ENCODE data around the gene CHCHD4. TPM values are rescaled to one million over a fixed set of nuclear protein-coding genes. Genes with fewer than 3 reads are reported as not detected.
A peak's percentile ranks its signal among the peaks of the same experiment; 100 is the strongest.

The CHCHD4 gene
- total RNA-seq, 1 donor from 2014 or later: 10.8 TPM

DNA sequence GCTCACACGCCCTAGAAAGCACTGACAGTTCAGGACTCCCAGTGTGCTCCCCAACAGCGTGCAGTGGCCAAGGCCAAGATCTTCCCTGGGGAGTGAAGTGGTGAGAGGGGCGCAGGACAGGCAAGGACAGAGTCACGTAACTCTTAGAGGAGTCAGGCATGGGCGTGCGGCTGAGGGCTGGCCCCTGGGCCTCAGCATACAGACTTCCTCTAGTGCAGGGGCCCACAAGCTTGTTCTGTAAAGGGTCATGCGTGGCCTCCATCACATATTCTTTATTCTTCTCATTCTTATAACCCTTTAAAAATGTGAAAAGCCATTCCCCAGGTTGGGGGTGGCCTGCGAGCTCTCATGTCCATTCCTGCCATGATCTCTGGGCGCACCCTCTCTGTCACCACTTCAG is 25.4 kb upstream of the CHCHD4 start:
- no peaks in the 10 kb centered on the region for H3K27me3 Mint-ChIP-seq
- H3K27ac Mint-ChIP-seq: no peak overlapping the region
- no peak for DNase-seq (ENCODE audit: low spot score, unreplicated experiment)
- peaks cover 17% of the 10 kb centered on the region for H3K36me3 Mint-ChIP-seq (ENCODE audit: insufficient read depth)
- no peak overlapping the region for H3K4me3 Mint-ChIP-seq (ENCODE audit: low read depth)
- H3K9me3 Mint-ChIP-seq (ENCODE audit: low read depth): no peaks in the 10 kb centered on the region
- TF ChIP-seq, protein P1, sequence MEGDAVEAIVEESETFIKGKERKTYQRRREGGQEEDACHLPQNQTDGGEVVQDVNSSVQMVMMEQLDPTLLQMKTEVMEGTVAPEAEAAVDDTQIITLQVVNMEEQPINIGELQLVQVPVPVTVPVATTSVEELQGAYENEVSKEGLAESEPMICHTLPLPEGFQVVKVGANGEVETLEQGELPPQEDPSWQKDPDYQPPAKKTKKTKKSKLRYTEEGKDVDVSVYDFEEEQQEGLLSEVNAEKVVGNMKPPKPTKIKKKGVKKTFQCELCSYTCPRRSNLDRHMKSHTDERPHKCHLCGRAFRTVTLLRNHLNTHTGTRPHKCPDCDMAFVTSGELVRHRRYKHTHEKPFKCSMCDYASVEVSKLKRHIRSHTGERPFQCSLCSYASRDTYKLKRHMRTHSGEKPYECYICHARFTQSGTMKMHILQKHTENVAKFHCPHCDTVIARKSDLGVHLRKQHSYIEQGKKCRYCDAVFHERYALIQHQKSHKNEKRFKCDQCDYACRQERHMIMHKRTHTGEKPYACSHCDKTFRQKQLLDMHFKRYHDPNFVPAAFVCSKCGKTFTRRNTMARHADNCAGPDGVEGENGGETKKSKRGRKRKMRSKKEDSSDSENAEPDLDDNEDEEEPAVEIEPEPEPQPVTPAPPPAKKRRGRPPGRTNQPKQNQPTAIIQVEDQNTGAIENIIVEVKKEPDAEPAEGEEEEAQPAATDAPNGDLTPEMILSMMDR (IDR thresholded peaks at IDR 0.05; ENCODE audit: unreplicated experiment): no peak
- H3K4me1 Mint-ChIP-seq (ENCODE audit: low read depth): peaks cover 1% of the 10 kb centered on the region

DNA sequence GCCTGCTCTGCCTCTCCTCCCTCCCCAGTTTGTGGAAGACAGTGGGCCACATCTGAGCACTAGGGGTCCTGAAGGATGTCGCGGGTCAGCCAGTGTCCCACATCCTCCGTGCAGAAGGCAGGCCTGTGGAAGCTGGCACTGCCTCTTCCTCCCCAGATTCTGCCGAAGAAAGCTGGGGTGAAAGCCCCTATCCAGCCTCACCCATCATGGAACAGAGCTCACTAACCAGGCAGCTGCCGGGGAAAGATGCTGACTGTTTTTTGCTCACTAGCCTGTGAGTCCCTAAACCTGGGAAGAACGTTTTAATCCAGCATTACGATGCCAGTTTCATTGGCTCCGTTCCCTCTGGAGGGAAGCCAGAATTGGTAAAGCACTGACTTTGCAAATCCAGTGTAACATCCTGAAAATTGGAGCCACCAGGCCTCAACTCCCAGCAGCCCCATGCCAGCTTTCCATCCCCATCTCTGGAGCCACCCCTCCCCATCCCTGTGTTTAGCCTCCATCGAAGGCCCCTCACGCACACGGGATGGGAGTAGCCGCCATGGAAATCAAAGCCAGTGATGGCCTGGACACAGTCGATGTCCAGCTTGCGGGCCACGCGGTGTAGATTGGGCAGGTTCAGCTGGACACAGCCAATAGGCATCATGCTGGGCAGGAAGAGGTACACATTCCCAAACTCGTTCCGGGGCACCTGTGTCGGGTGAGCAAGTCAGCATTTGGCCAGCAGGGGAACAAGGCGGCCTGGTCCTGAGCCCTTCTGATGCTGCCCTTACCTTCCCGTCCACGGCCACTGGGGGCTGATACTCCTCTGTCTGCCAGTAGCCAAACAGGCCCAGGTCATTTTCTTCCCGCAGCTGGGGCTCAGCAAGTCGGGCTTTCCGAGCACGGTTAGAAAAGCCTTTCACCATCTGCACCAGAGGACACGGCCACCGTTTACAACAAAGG is 23.6 kb upstream of the CHCHD4 start:
- no peak overlapping the region for H3K27ac Mint-ChIP-seq

DNA sequence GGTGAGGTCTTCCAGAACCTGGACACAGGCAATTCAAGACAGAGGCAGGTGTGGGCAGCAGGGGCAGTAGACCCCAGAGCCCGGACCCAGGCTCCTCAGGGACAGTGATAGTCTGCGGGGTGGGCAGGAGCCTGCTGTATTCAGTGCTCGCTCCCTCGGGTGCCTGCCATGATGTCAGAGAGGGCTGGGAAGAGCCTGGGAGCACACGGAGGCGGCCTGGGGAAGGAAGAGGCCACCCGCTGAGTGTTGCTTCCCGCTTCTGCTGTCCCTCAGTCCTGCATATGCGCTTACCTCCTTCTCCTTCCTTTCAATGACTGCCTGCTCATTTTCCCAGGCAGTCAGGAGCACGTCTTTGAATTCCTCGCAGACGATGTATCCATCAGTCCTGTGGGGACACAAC is 22.9 kb upstream of the CHCHD4 start:
- Mint-ChIP-seq H3K36me3 (ENCODE audit: insufficient read depth) (peaks cover 12% of the 10 kb centered on the region), H3K9me3 (ENCODE audit: low read depth) (no peaks in the 10 kb centered on the region), H3K27ac (no peak overlapping the region), H3K4me1 (ENCODE audit: low read depth) (peaks cover 4% of the 10 kb centered on the region), H3K27me3 (no peaks in the 10 kb centered on the region), H3K4me3 (ENCODE audit: low read depth) (no peak overlapping the region)
- TF ChIP-seq, protein P1 (IDR thresholded peaks at IDR 0.05; ENCODE audit: unreplicated experiment): no peak
- no peak for DNase-seq (ENCODE audit: low spot score, unreplicated experiment)

More for the DNA sequence above, 23.6 kb upstream of the CHCHD4 start:
- Mint-ChIP-seq H3K27me3 (no peaks in the 10 kb centered on the region), H3K9me3 (ENCODE audit: low read depth) (no peaks in the 10 kb centered on the region), H3K4me1 (ENCODE audit: low read depth) (peaks cover 4% of the 10 kb centered on the region), H3K4me3 (ENCODE audit: low read depth) (no peak overlapping the region), H3K36me3 (ENCODE audit: insufficient read depth) (peaks cover 12% of the 10 kb centered on the region)
- TF ChIP-seq, protein P1 (IDR thresholded peaks at IDR 0.05; ENCODE audit: unreplicated experiment): no peak
- no peak for DNase-seq (ENCODE audit: low spot score, unreplicated experiment)

GRCh38 chr3:14147066-14147435 is 22.4 kb upstream of the CHCHD4 start:
- Mint-ChIP-seq H3K36me3 (ENCODE audit: insufficient read depth) (peaks cover 11% of the 10 kb centered on the region), H3K4me1 (ENCODE audit: low read depth) (peaks cover 4% of the 10 kb centered on the region), H3K9me3 (ENCODE audit: low read depth) (no peaks in the 10 kb centered on the region), H3K27me3 (no peaks in the 10 kb centered on the region), H3K4me3 (ENCODE audit: low read depth) (no peak overlapping the region), H3K27ac (no peak overlapping the region)
- DNase-seq (ENCODE audit: low spot score, unreplicated experiment): no peak
- TF ChIP-seq, protein P1 (IDR thresholded peaks at IDR 0.05; ENCODE audit: unreplicated experiment): no peak

DNA sequence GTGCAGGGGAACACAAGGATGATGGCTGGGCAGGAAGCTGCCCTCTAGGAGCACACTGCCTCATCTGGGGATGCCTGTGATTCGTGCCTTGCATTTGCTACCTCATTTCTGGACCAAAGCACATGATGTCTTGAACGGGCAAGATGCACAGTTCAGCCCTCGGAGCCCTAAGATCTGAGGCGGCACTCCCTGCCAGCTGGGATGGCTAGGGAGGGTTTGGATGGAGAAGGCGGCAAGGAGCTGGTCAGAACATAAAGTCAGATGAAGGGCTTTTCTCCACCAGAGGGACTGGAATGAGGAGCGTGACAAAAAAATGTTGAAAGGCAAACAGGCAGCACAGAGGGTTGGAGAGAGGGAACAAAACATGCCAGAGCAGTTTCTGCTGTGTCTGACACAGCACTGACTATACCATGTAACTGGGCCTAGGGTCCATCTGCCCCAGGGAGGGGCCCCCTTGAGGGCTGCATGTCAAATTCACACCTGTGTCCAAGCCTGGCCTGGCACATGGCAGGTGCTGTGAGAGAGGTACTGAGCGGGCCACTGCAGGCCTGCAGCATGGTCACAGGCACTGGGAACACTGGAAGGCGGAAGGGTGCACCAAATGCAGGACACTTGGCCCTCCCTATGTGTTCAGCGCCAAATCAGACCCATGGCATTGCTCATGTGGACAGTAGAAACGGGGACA is 21.9 kb upstream of the CHCHD4 start:
- Mint-ChIP-seq H3K36me3 (ENCODE audit: insufficient read depth) (peaks cover 11% of the 10 kb centered on the region), H3K4me1 (ENCODE audit: low read depth) (peaks cover 4% of the 10 kb centered on the region), H3K27ac (peak overlapping the region; percentile 91), H3K9me3 (ENCODE audit: low read depth) (no peaks in the 10 kb centered on the region), H3K4me3 (ENCODE audit: low read depth) (no peak overlapping the region), H3K27me3 (no peaks in the 10 kb centered on the region)
- TF ChIP-seq, protein P1 (IDR thresholded peaks at IDR 0.05; ENCODE audit: unreplicated experiment): no peak
- DNase-seq (ENCODE audit: low spot score, unreplicated experiment): no peak
